HCT116 (cell line): ENCODE data around the gene GPR4. TPM values are rescaled to one million over a fixed set of nuclear protein-coding genes. Genes with fewer than 3 reads are reported as not detected.

Experiments used
- ATAC-seq: fragments of 200-7000 bp; cut with Tn5 transposase; 2 replicates; pipeline ENCODE4 v1.9.1; 2020; ENCODE audit warnings: mild to moderate bottlenecking, moderate library complexity
- BruUV-seq: library from RNA; stranded (reverse); fragments of 400-500 nt; replicated peaks from 2 replicates; lab custom pipeline; 2021; lab: Mats Ljungman, UMichigan
- CTCF ChIA-PET: fragments of 300-600 bp; sonication (Branson Sonifier 250); formaldehyde crosslinking; loops from one replicate; lab custom pipeline; 2021; ENCODE audit warnings: antibody characterized with exemption; lab: Charles Lee
- POLR2A ChIA-PET: fragments of 300-600, 350-600 bp; sonication (Branson Sonifier 250); formaldehyde crosslinking; loops from one replicate; lab custom pipeline; 2021; ENCODE audit warnings: antibody characterized with exemption; lab: Charles Lee
- RAD21 ChIA-PET, 2 experiments: fragments of 300-600 bp; sonication (Branson Sonifier 250); formaldehyde crosslinking; loops; one replicate each; lab custom pipeline; 2023; ENCODE audit warnings: low total read pairs in 2 of 2; ENCODE audit not compliant: uncharacterized antibody in 2 of 2, unreplicated experiment in 2 of 2, low non-redundant PET in 1 of 2; lab: Charles Lee
- DNase-seq: peaks from one replicate; pipeline ENCODE4 v3.0.0-alpha.2; 2010; ENCODE audit warnings: low read depth, low spot score
- H2AFZ ChIP-seq: fragments of 200-600 bp; shearing (Covaris generic), sonication (generic); 2 replicates; pipeline ENCODE4 v1.6.1; 2017; ENCODE audit warnings: low read depth, mixed run types, mixed read lengths, antibody characterized with exemption, low read length; ENCODE audit not compliant: poor library complexity, severe bottlenecking
- H3K27ac ChIP-seq: 2 replicates; pipeline ENCODE4 v1.5.1; 2012; ENCODE audit warnings: low read depth, low read length
- H3K27me3 ChIP-seq: fragments of 200-600 bp; sonication (generic); 2 replicates; pipeline ENCODE4 v1.6.1; 2016; ENCODE audit warnings: mixed run types, low read length, mixed read lengths; ENCODE audit not compliant: insufficient read depth
- H3K36me3 ChIP-seq, 2 experiments: fragments of 200-500 bp in 1 of 2; fragments of 200-600 bp in 1 of 2; sonication (Bioruptor generic) in 1 of 2; sonication (generic) in 1 of 2; 2 replicates each; pipeline versions ENCODE4 v1.5.1 to v1.6.1; 2014 to 2016; ENCODE audit warnings: low read length in 2 of 2, inconsistent platforms in 1 of 2, mixed read lengths in 1 of 2, mixed run types in 1 of 2; ENCODE audit not compliant: insufficient read depth in 2 of 2, control insufficient read depth in 1 of 2
- H3K4me1 ChIP-seq, 2 experiments: fragments of 200-600 bp in 1 of 2; sonication (generic) in 1 of 2; 2 replicates each; pipeline versions ENCODE4 v1.5.1 to v1.6.1; 2012 to 2017; ENCODE audit warnings: low read length in 2 of 2, inconsistent platforms in 1 of 2, mild to moderate bottlenecking in 1 of 2, mixed read lengths in 1 of 2, mixed run types in 1 of 2, moderate library complexity in 1 of 2; ENCODE audit not compliant: insufficient read depth in 2 of 2, control insufficient read depth in 1 of 2
- H3K4me2 ChIP-seq: fragments of 200-600 bp; sonication (generic); 2 replicates; pipeline ENCODE4 v1.6.1; 2017; ENCODE audit warnings: mixed run types, low read length, mixed read lengths
- H3K4me3 ChIP-seq, 2 experiments: fragments of 200-600 bp in 1 of 2; sonication (generic) in 1 of 2; replicated peaks in 1 of 2; 2 replicates each; pipeline ENCODE4 v1.5.1; 2011 to 2016; ENCODE audit warnings: low read length in 2 of 2, control low read depth in 1 of 2, low read depth in 1 of 2, mild to moderate bottlenecking in 1 of 2, mixed read lengths in 1 of 2, mixed run types in 1 of 2
- H3K79me2 ChIP-seq: fragments of 200-600 bp; sonication (generic); 2 replicates; pipeline ENCODE4 v1.6.1; 2017; ENCODE audit warnings: mild to moderate bottlenecking, mixed run types, low read length, moderate library complexity, mixed read lengths; ENCODE audit not compliant: insufficient read depth
- H3K9ac ChIP-seq: fragments of 200-600 bp; sonication (generic); 2 replicates; pipeline ENCODE4 v1.6.1; 2016; ENCODE audit warnings: low read length, mixed read lengths
- H3K9me2 ChIP-seq: fragments of 200-600 bp; sonication (generic), shearing (Covaris generic); 2 replicates; pipeline ENCODE4 v1.6.1; 2017; ENCODE audit warnings: mixed run types, mild to moderate bottlenecking, moderate library complexity; ENCODE audit not compliant: insufficient read depth
- H3K9me3 ChIP-seq, 2 experiments: fragments of 200-500 bp in 1 of 2; fragments of 200-600 bp in 1 of 2; sonication (Bioruptor generic) in 1 of 2; sonication (generic) in 1 of 2; 2 replicates each; pipeline ENCODE4 v1.6.1; 2014 to 2017; ENCODE audit warnings: low read length in 2 of 2, mixed read lengths in 2 of 2, inconsistent platforms in 1 of 2, low read depth in 1 of 2, mild to moderate bottlenecking in 1 of 2, mixed run types in 1 of 2, moderate library complexity in 1 of 2; ENCODE audit not compliant: control insufficient read depth in 1 of 2, insufficient read depth in 1 of 2
- H4K20me1 ChIP-seq: fragments of 200-600 bp; sonication (generic), shearing (Covaris generic); 2 replicates; pipeline ENCODE4 v1.6.1; 2017; ENCODE audit warnings: mixed run types, mild to moderate bottlenecking, moderate library complexity; ENCODE audit not compliant: insufficient read depth
- CEBPB ChIP-seq: IDR thresholded peaks from 2 replicates; pipeline ENCODE4 v1.6.1; 2012; ENCODE audit warnings: low read depth
- EGR1 ChIP-seq: IDR thresholded peaks from 2 replicates; pipeline ENCODE4 v1.6.1; 2012; ENCODE audit warnings: low read depth
- EZH2 ChIP-seq: fragments of 200-600 bp; sonication (generic); IDR thresholded peaks from 2 replicates; pipeline ENCODE4 v1.6.1; 2017; ENCODE audit warnings: antibody characterized with exemption, mixed run types
- FOSL1 ChIP-seq: IDR thresholded peaks from 2 replicates; pipeline ENCODE4 v1.6.1; 2012; ENCODE audit warnings: low read depth
- POLR2AphosphoS5 ChIP-seq: IDR thresholded peaks from 2 replicates; pipeline ENCODE4 v1.6.1; 2011; ENCODE audit warnings: mild to moderate bottlenecking, low read depth, low read length, moderate library complexity
- SRF ChIP-seq: IDR thresholded peaks from 2 replicates; pipeline ENCODE4 v1.6.1; 2012; ENCODE audit warnings: low read depth
- TCF7L2 ChIP-seq: IDR thresholded peaks from 2 replicates; pipeline ENCODE4 v1.7.0; 2011; ENCODE audit warnings: borderline replicate concordance, inconsistent platforms; ENCODE audit not compliant: insufficient read depth, insufficient read length; ENCODE audit errors: extremely low read depth
- ZNF274 ChIP-seq: fragments of 200-500 bp; sonication (Bioruptor generic); IDR thresholded peaks from 2 replicates; pipeline ENCODE4 v1.6.1; 2014; ENCODE audit warnings: mild to moderate bottlenecking, low read depth, low read length, inconsistent platforms
- intact Hi-C: fragments of 100-400 bp; cut with micrococcal nuclease; formaldehyde crosslinking; loops from 2 replicates; pipeline ENCODE4 v1.10.0; 2022
- total RNA-seq: library from RNA; stranded (reverse); gene quantifications from one replicate; pipeline ENCODE4 v1.2.1, GENCODE V29; 2021; ENCODE audit not compliant: unreplicated experiment
- TF ChIP-seq, protein P1 (sequence below), 3 experiments: fragments of 200-600 bp in 1 of 3; sonication (generic) in 1 of 3; IDR thresholded peaks in 2 of 3; conservative IDR thresholded peaks in 1 of 3; 2 replicates each; pipeline ENCODE4 v1.5.1; 2012 to 2017; ENCODE audit warnings: low read depth in 2 of 3, low read length in 2 of 3, antibody characterized with exemption in 1 of 3, borderline replicate concordance in 1 of 3, control low read depth in 1 of 3, mild to moderate bottlenecking in 1 of 3, mixed read lengths in 1 of 3, mixed run types in 1 of 3, moderate library complexity in 1 of 3; ENCODE audit not compliant: insufficient read depth in 1 of 3

The GPR4 gene
- total RNA-seq, 1 experiment from 2014 or later = 0.10 TPM

DNA sequence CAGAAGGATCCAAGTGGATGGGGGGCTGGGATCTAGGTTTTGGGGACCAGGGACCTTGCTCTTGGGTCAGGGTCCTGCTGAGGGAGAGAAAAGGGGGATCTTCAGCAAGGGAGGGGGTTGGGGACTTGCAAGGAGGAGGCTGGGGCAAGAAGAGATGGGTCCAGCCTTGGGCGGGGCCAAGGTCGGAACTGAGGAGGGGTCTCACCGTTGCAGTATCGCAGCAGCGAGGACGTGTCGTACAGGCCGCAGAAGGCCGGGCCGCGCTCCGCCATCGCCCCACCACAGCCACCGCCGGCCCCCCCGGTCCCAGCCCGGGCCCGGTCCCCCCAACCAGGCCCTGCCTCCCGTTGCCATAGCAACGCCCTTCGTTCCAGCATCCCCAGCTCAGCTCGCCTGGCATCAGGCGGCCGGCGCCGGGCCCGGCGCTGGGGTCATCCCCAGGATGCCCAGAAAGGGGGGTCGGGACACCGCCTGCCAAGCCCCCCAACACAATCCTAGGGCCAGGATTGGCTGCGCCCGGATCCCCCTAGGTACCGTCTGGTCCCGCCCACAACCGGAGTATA, 43.1 kb upstream of the GPR4 start (continued):
- TF ChIP-seq, protein P1, sequence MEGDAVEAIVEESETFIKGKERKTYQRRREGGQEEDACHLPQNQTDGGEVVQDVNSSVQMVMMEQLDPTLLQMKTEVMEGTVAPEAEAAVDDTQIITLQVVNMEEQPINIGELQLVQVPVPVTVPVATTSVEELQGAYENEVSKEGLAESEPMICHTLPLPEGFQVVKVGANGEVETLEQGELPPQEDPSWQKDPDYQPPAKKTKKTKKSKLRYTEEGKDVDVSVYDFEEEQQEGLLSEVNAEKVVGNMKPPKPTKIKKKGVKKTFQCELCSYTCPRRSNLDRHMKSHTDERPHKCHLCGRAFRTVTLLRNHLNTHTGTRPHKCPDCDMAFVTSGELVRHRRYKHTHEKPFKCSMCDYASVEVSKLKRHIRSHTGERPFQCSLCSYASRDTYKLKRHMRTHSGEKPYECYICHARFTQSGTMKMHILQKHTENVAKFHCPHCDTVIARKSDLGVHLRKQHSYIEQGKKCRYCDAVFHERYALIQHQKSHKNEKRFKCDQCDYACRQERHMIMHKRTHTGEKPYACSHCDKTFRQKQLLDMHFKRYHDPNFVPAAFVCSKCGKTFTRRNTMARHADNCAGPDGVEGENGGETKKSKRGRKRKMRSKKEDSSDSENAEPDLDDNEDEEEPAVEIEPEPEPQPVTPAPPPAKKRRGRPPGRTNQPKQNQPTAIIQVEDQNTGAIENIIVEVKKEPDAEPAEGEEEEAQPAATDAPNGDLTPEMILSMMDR (IDR thresholded peaks at IDR 0.05 in 2 of 3, conservative IDR thresholded peaks at IDR 0.05 in 1 of 3; ENCODE audit: borderline replicate concordance in 1 of 3, insufficient read depth in 1 of 3, low read depth in 2 of 3, low read length in 2 of 3) = no peak
- TF ChIP-seq EZH2 (no peak), ZNF274 (no peak), POLR2AphosphoS5 (no peak; the same call in 1 of the 2 replicates), TCF7L2 (no peak), EGR1 (no peak), SRF (no peak), FOSL1 (no peak)
- TF ChIP-seq, all 23 proteins: peak for 0

DNA sequence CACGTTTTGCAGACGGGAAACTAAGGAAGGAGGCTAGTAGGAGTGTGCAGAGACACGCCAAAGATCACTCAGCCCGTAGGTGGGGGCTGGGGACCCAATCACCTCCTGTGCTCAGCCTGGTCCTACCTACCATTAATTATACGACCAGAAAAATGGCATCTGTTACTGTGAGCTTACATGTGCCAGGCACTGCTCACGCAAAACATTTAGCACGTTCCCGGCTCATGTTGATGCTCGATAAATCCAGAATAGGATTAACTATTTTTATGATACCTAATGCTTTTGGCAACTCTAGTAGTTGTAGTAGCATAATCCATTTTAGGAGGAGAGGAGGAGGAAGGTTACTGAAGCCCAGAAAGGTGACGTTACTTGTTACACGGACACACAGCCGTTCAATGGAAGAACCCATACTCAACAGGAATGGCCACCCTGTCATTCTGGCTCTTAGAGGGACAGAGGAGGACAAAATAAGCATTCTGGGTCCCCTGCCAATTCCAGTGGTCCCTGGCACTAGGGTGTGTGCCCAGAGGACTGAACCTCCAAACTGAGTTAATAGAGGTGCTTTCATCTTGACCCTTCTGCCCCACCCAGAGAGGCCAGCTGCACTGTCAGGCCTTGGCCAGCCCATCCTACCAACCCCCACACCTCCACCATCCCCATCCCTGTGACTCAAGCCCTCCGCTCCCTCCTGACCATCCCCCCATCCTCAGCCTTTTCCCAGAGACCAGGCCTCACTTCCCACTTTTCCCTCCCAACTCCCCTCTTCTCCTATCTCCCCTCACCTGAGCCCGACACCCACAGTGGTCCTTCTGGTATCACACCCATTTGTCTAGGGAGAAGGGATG, 42.1 kb upstream of the GPR4 start:
- ChIA-PET CTCF (interaction anchor here (2.2 to 3.6 kb wide), 6 partner anchors 23 to 205 kb away, joined by 6 to 40 read pairs (median 16); partner anchors contain the start of genes GIPR and OPA3), RAD21 (no interaction called here), POLR2A (interaction anchor here (2.2 to 4.7 kb wide), 2 partner anchors 29 to 53 kb away, joined by 14 to 54 read pairs; no protein-coding TSS in a partner anchor)
- intact Hi-C loops = loop anchor here (1.0 to 5.0 kb wide), 4 partner anchors 37 to 159 kb away; no protein-coding TSS in a partner anchor
- no peak for TF ChIP-seq CEBPB
- no peaks in the 10 kb centered on the region for H3K79me2 ChIP-seq
- no peaks in the 10 kb centered on the region for H3K36me3 ChIP-seq
- ATAC-seq = no peak
- no peak overlapping the region for H3K4me3 ChIP-seq
- no peaks in the 10 kb centered on the region for H3K9me3 ChIP-seq
- H3K9me2 ChIP-seq = no peaks in the 10 kb centered on the region
- no peak overlapping the region for H3K4me2 ChIP-seq
- no peak for DNase-seq
- BruUV-seq = no TSS peak
- no peaks in the 10 kb centered on the region for H4K20me1 ChIP-seq
- no peaks in the 10 kb centered on the region for H3K27me3 ChIP-seq
- no peak overlapping the region for H2AFZ ChIP-seq
- H3K27ac ChIP-seq = no peak overlapping the region
- H3K9ac ChIP-seq = no peak overlapping the region
- peaks cover 28 to 59% of the 10 kb centered on the region in 2 experiments for H3K4me1 ChIP-seq
